H1 (cell line): ENCODE data around the gene ITGA5. TPM values are rescaled to one million over a fixed set of nuclear protein-coding genes. Genes with fewer than 3 reads are reported as not detected.

ENCODE experiments used
- CTCF ChIA-PET: fragments of 300-600 bp; sonication (Branson Sonifier 250); formaldehyde crosslinking; loops from one replicate; lab custom pipeline; 2021; ENCODE audit not compliant: partially characterized antibody; lab: Charles Lee
- POLR2A ChIA-PET: fragments of 300-600 bp; sonication (Branson Sonifier 250); formaldehyde crosslinking; loops from one replicate; lab custom pipeline; 2021; ENCODE audit warnings: inconsistent platforms; ENCODE audit not compliant: partially characterized antibody; lab: Charles Lee
- DNase-seq, 2 experiments: peaks; one replicate each; pipeline versions ENCODE4 v3.0.0 to v3.0.0-alpha.2; 2010 to 2022; ENCODE audit warnings: low spot score in 2 of 2, low read depth in 1 of 2, mixed read lengths in 1 of 2
- FAIRE-seq: peaks from 2 replicates; lab custom pipeline; 2011; peaks lifted over from hg19 to GRCh38; lab: Jason Lieb, UNC
- H2AFZ ChIP-seq: 2 replicates; pipeline ENCODE4 v1.8.1; 2012; ENCODE audit warnings: low read length, inconsistent platforms
- H2AK5ac ChIP-seq: 2 replicates; pipeline ENCODE4 v1.6.1; 2013; ENCODE audit warnings: low read depth, low read length
- H2BK120ac ChIP-seq: replicated peaks from 2 replicates; pipeline ENCODE3; 2013; ENCODE audit warnings: low read depth, low read length, inconsistent platforms
- H2BK12ac ChIP-seq: 2 replicates; pipeline ENCODE4 v1.6.1; 2013; ENCODE audit warnings: low read depth, low read length
- H2BK15ac ChIP-seq: 2 replicates; pipeline ENCODE4 v1.6.1; 2013; ENCODE audit warnings: low read length
- H2BK20ac ChIP-seq: 2 replicates; pipeline ENCODE4 v1.6.1; 2013; ENCODE audit warnings: low read length
- H2BK5ac ChIP-seq: 2 replicates; pipeline ENCODE4 v1.6.1; 2013; ENCODE audit warnings: low read depth, low read length
- H3K14ac ChIP-seq: 2 replicates; pipeline ENCODE4 v1.6.1; 2013; ENCODE audit warnings: inconsistent platforms; ENCODE audit not compliant: insufficient read length
- H3K18ac ChIP-seq: 2 replicates; pipeline ENCODE4 v1.6.1; 2013; ENCODE audit warnings: low read length; ENCODE audit errors: extremely low read depth
- H3K23ac ChIP-seq: 2 replicates; pipeline ENCODE4 v1.6.1; 2013; ENCODE audit warnings: inconsistent platforms; ENCODE audit not compliant: insufficient read length
- H3K23me2 ChIP-seq: 2 replicates; pipeline ENCODE4 v1.6.1; 2013; ENCODE audit warnings: low read depth, low read length
- H3K27ac ChIP-seq: 2 replicates; pipeline ENCODE4 v1.6.1; 2011; ENCODE audit warnings: low read depth, low read length, inconsistent platforms
- H3K27me3 ChIP-seq, 4 experiments: replicated peaks in 1 of 4; 1 replicate in 1 of 4; 2 replicates in 3 of 4; pipeline versions ENCODE4 v1.6.1 to v1.8.1; 2011 to 2013; ENCODE audit warnings: low read length in 3 of 4, mild to moderate bottlenecking in 3 of 4, inconsistent platforms in 2 of 4, mixed read lengths in 2 of 4, moderate library complexity in 1 of 4; ENCODE audit not compliant: control insufficient read depth in 3 of 4, insufficient read depth in 3 of 4; ENCODE audit errors: extremely low read depth in 1 of 4
- H3K36me3 ChIP-seq, 4 experiments: 2 replicates each; pipeline versions ENCODE4 v1.6.1 to v1.8.1; 2011 to 2013; ENCODE audit warnings: mild to moderate bottlenecking in 4 of 4, low read length in 3 of 4, moderate library complexity in 2 of 4, control low read depth in 1 of 4, inconsistent platforms in 1 of 4; ENCODE audit not compliant: insufficient read depth in 4 of 4, control insufficient read depth in 2 of 4
- H3K4ac ChIP-seq: replicated peaks from 2 replicates; pipeline ENCODE3; 2013; ENCODE audit warnings: low read length, low read depth, mixed read lengths, inconsistent platforms; ENCODE audit not compliant: insufficient read length
- H3K4me1 ChIP-seq, 4 experiments: replicated peaks in 1 of 4; 1 replicate in 1 of 4; 2 replicates in 3 of 4; pipeline versions ENCODE4 v1.6.1 to v1.8.1; 2011 to 2013; ENCODE audit warnings: low read length in 3 of 4, inconsistent platforms in 2 of 4, mixed read lengths in 1 of 4; ENCODE audit not compliant: insufficient read depth in 4 of 4, control insufficient read depth in 3 of 4
- H3K4me2 ChIP-seq, 2 experiments: 2 replicates each; pipeline versions ENCODE4 v1.6.1 to v1.8.1; 2011 to 2013; ENCODE audit warnings: low read depth in 2 of 2, low read length in 2 of 2, control low read depth in 1 of 2, inconsistent platforms in 1 of 2, mild to moderate bottlenecking in 1 of 2; ENCODE audit not compliant: insufficient read depth in 1 of 2
- H3K4me3 ChIP-seq, 4 experiments: fragments of 200-600, 300-600 bp in 1 of 4; sonication (generic), shearing (Covaris generic), sonication (Bioruptor Twin) in 1 of 4; 2 replicates each; pipeline versions ENCODE4 v1.5.1 to v1.8.1; 2011 to 2016; ENCODE audit warnings: low read length in 4 of 4, low read depth in 3 of 4, control low read depth in 2 of 4, inconsistent platforms in 2 of 4, mild to moderate bottlenecking in 2 of 4, mixed read lengths in 1 of 4, moderate library complexity in 1 of 4; ENCODE audit not compliant: insufficient read depth in 2 of 4; ENCODE audit errors: extremely low read depth in 1 of 4
- H3K56ac ChIP-seq: replicated peaks from 2 replicates; pipeline ENCODE3; 2013; ENCODE audit warnings: low read depth, mild to moderate bottlenecking, mixed read lengths, low read length, inconsistent platforms; ENCODE audit not compliant: insufficient read length
- H3K79me1 ChIP-seq: 2 replicates; pipeline ENCODE4 v1.6.1; 2013; ENCODE audit warnings: low read depth, low read length, control low read depth
- H3K79me2 ChIP-seq, 2 experiments: 2 replicates each; pipeline versions ENCODE4 v1.6.1 to v1.8.1; 2012 to 2013; ENCODE audit warnings: low read length in 2 of 2, mild to moderate bottlenecking in 2 of 2, inconsistent platforms in 1 of 2; ENCODE audit not compliant: insufficient read depth in 2 of 2, control insufficient read depth in 1 of 2
- H3K9ac ChIP-seq, 4 experiments: replicated peaks in 1 of 4; 1 replicate in 1 of 4; 2 replicates in 3 of 4; pipeline versions ENCODE4 v1.6.1 to v1.8.1; 2011 to 2013; ENCODE audit warnings: low read depth in 3 of 4, low read length in 3 of 4, control low read depth in 2 of 4, mild to moderate bottlenecking in 2 of 4, moderate library complexity in 2 of 4, inconsistent platforms in 1 of 4; ENCODE audit errors: extremely low read depth in 1 of 4
- H3K9me3 ChIP-seq, 2 experiments: 2 replicates each; pipeline versions ENCODE4 v1.6.1 to v1.8.1; 2012 to 2013; ENCODE audit warnings: mild to moderate bottlenecking in 2 of 2, moderate library complexity in 2 of 2, control low read depth in 1 of 2, inconsistent platforms in 1 of 2, low read depth in 1 of 2, low read length in 1 of 2, mixed read lengths in 1 of 2; ENCODE audit not compliant: insufficient read depth in 2 of 2
- H4K20me1 ChIP-seq, 2 experiments: replicated peaks in 1 of 2; 2 replicates each; pipeline versions ENCODE3 to v1.8.1; 2011 to 2013; ENCODE audit warnings: inconsistent platforms in 2 of 2, low read length in 2 of 2, mild to moderate bottlenecking in 1 of 2; ENCODE audit not compliant: insufficient read depth in 2 of 2, control insufficient read depth in 1 of 2
- H4K5ac ChIP-seq: 2 replicates; pipeline ENCODE4 v1.6.1; 2013; ENCODE audit warnings: low read length, low read depth, mixed read lengths, inconsistent platforms; ENCODE audit not compliant: insufficient read length
- H4K8ac ChIP-seq: 2 replicates; pipeline ENCODE4 v1.8.0; 2013; ENCODE audit warnings: mild to moderate bottlenecking, moderate library complexity, low read length, inconsistent platforms; ENCODE audit not compliant: insufficient read depth; ENCODE audit errors: extremely low read depth
- H4K91ac ChIP-seq: replicated peaks from 2 replicates; pipeline ENCODE3; 2013; ENCODE audit warnings: low read length, mixed read lengths, inconsistent platforms; ENCODE audit not compliant: insufficient read length
- BACH1 ChIP-seq: IDR thresholded peaks from 2 replicates; pipeline ENCODE4 v1.6.1; 2012; ENCODE audit warnings: low read length, improper control_type of control experiment
- CEBPB ChIP-seq: IDR thresholded peaks from 2 replicates; pipeline ENCODE4 v1.6.1; 2012; ENCODE audit warnings: low read depth, low read length
- CREB1 ChIP-seq: IDR thresholded peaks from 2 replicates; pipeline ENCODE4 v1.6.1; 2012; ENCODE audit warnings: inconsistent platforms
- TAF1 ChIP-seq: IDR thresholded peaks from 2 replicates; pipeline ENCODE4 v1.6.1; 2011; ENCODE audit warnings: mild to moderate bottlenecking, low read depth, low read length
- WGBS, 2 experiments: shearing (Covaris generic) in 1 of 2; methylation state at CpG; one replicate each; pipeline versions ENCODE4 v1.1.6 to v1.1.7; 2013 to 2015; ENCODE audit warnings: low lambda C conversion rate in 2 of 2, mixed read lengths in 2 of 2, inconsistent platforms in 1 of 2, low coverage in 1 of 2, missing lambda C conversion rate in 1 of 2; ENCODE audit not compliant: insufficient replicate concordance in 2 of 2, insufficient coverage in 1 of 2, insufficient read length in 1 of 2; ENCODE audit errors: extremely low coverage in 1 of 2, missing lambda C conversion rate in 1 of 2; 5-methylcytosine and 5-hydroxymethylcytosine counted together
- polyA plus RNA-seq, 7 experiments: library from polyadenylated mRNA; depleted of rRNA in 3 of 7; stranded (reverse) in 5 of 7; unstranded in 2 of 7; fragments of >200 nt in 5 of 7; fragments of 200-250 nt in 2 of 7; gene quantifications; 1 replicate in 5 of 7; 2 replicates in 1 of 7; 4 replicates in 1 of 7; pipeline versions ENCODE4 v1.2.1 to v1.2.3, GENCODE V29; 2011 to 2013; ENCODE audit warnings: missing spikeins in 2 of 7, mixed read lengths in 2 of 7
- total RNA-seq: library from RNA; stranded (reverse); fragmentation: NEBNext Ultra II Directional; extraction: Animal tissue kit (Norgen Biotek cat#: 25700); gene quantifications from 2 replicates; pipeline ENCODE4 v1.2.1, GENCODE V29; 2021
- TF ChIP-seq, protein P1 (sequence below): IDR thresholded peaks from 2 replicates; pipeline ENCODE4 v1.6.1; 2011; ENCODE audit warnings: low read depth, mild to moderate bottlenecking, low read length; ENCODE audit not compliant: insufficient read depth
- TF ChIP-seq, protein P2 (sequence below): IDR thresholded peaks from 2 replicates; pipeline ENCODE4 v1.6.1; 2011; ENCODE audit warnings: low read length, improper control_type of control experiment
- TF ChIP-seq, protein P3 (sequence below), 3 experiments: IDR thresholded peaks; 1 replicate in 2 of 3; 2 replicates in 1 of 3; pipeline versions ENCODE4 v1.5.1 to v1.6.1; 2011; ENCODE audit warnings: low read length in 3 of 3, mild to moderate bottlenecking in 3 of 3, inconsistent platforms in 2 of 3, low read depth in 1 of 3, moderate library complexity in 1 of 3; ENCODE audit not compliant: insufficient read depth in 1 of 3; ENCODE audit errors: control extremely low read depth in 1 of 3

Gene ITGA5
- total and polyA plus RNA-seq, 2 of the 8 experiments (the other 6 are each of a cell fraction or from before 2014, with no cell fraction given) = 11.6 to 19.4 TPM

DNA sequence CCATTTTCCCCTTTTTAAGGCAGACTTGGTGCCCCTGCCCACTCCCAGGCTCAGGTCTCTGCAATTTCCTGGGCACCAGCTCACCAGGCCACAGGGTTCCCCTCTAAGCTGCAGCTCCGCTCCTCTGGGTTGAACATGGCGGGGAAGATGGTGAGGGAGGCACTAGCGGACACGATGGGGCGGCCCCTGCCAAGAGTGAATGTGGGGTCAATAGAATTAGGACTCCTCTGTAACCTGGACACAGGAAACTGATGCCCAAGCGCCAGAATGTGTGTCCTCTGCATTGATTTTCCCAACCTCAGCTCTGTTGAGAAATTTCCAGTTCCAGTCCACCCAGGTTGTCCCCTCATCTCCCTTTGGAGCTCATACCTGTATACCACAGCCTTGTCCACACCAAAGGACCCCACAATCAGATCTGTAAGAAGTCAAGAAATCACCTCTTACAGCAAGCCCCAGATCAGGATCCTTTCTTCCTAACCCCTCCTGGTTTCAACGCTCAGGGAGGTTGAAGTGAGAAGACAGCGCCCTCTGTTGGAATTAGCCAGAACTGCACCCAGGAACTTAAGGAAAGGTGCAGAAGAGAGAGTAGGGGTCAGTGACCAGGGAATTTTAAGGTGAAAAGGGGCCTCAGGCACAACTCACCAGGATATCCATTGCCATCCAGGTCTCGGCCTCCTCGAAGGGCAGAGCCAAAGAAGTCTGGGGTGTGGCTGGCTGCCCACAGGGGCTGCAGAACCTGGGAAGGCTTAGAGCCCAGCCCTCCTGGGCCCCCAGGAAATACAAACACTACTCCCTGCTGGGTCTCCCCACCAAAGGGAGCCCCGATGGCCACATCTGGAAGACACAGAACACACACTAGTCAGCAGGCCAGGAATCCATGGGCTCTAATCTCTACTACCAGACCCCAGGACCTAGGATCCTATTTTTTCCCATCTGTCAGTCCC, 14.7 kb downstream of the ITGA5 start:
- no peak overlapping the region for H2BK5ac ChIP-seq
- no peak overlapping the region for H3K4me3 ChIP-seq
- peaks cover 0 to 1% (median 0%) of the 10 kb centered on the region in 4 experiments; a peak in 1 of 7 replicates for H3K4me1 ChIP-seq
- no peak overlapping the region for H3K14ac ChIP-seq
- ChIA-PET POLR2A (interaction anchor here (1.5 to 4.5 kb wide), 3 partner anchors 11 to 34 kb away, joined by 3 to 16 read pairs (median 3); no protein-coding TSS in a partner anchor), CTCF (interaction anchor here (0.8 to 12.3 kb wide), 31 partner anchors 8 to 575 kb away, joined by 3 to 742 read pairs (median 3); partner anchors contain the start of genes ITGA5 and ZNF385A)
- H4K8ac ChIP-seq = no peak overlapping the region
- H4K91ac ChIP-seq = no peak overlapping the region
- H3K36me3 ChIP-seq = peaks cover 4 to 20% (median 9%) of the 10 kb centered on the region in 4 experiments; a peak in 5 of 8 replicates
- no peak overlapping the region for H3K4me2 ChIP-seq
- 67% methylated on average over 11 of the region's 11 CpGs; no CpG with 5 or more reads in 1 of the 2 experiments for whole genome bisulfite sequencing, 2 experiments
- H3K27me3 ChIP-seq = no peaks in the 10 kb centered on the region
- FAIRE-seq (peak; percentile 79), DNase-seq (peak; percentile 69 to 95)
- no peak overlapping the region for H3K4ac ChIP-seq
- no peaks in the 10 kb centered on the region for H3K23me2 ChIP-seq
- no peak overlapping the region for H2BK120ac ChIP-seq
- no peaks in the 10 kb centered on the region for H3K79me1 ChIP-seq
- no peak overlapping the region for H3K18ac ChIP-seq
- H3K9me3 ChIP-seq = no peaks in the 10 kb centered on the region
- no peak overlapping the region for H2BK12ac ChIP-seq
- H2AFZ ChIP-seq = no peak overlapping the region
- no peak overlapping the region for H3K56ac ChIP-seq
- H2BK20ac ChIP-seq = no peak overlapping the region
- no peak overlapping the region for H2BK15ac ChIP-seq
- H3K27ac ChIP-seq = no peak overlapping the region
- no peaks in the 10 kb centered on the region for H3K79me2 ChIP-seq
- no peak overlapping the region for H2AK5ac ChIP-seq
- peaks cover 0 to 2% of the 10 kb centered on the region in 2 experiments for H4K20me1 ChIP-seq
- H4K5ac ChIP-seq = no peak overlapping the region
- no peak overlapping the region for H3K9ac ChIP-seq
- H3K23ac ChIP-seq = no peak overlapping the region
- TF ChIP-seq TAF1 (no peak), CEBPB (no peak), CREB1 (no peak), BACH1 (no peak)
- TF ChIP-seq, protein P1, sequence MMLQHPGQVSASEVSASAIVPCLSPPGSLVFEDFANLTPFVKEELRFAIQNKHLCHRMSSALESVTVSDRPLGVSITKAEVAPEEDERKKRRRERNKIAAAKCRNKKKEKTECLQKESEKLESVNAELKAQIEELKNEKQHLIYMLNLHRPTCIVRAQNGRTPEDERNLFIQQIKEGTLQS = no peak
- TF ChIP-seq, protein P2, sequence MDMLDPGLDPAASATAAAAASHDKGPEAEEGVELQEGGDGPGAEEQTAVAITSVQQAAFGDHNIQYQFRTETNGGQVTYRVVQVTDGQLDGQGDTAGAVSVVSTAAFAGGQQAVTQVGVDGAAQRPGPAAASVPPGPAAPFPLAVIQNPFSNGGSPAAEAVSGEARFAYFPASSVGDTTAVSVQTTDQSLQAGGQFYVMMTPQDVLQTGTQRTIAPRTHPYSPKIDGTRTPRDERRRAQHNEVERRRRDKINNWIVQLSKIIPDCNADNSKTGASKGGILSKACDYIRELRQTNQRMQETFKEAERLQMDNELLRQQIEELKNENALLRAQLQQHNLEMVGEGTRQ = no peak
- TF ChIP-seq, protein P3, sequence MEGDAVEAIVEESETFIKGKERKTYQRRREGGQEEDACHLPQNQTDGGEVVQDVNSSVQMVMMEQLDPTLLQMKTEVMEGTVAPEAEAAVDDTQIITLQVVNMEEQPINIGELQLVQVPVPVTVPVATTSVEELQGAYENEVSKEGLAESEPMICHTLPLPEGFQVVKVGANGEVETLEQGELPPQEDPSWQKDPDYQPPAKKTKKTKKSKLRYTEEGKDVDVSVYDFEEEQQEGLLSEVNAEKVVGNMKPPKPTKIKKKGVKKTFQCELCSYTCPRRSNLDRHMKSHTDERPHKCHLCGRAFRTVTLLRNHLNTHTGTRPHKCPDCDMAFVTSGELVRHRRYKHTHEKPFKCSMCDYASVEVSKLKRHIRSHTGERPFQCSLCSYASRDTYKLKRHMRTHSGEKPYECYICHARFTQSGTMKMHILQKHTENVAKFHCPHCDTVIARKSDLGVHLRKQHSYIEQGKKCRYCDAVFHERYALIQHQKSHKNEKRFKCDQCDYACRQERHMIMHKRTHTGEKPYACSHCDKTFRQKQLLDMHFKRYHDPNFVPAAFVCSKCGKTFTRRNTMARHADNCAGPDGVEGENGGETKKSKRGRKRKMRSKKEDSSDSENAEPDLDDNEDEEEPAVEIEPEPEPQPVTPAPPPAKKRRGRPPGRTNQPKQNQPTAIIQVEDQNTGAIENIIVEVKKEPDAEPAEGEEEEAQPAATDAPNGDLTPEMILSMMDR (IDR thresholded peaks at IDR 0.05; ENCODE audit: control extremely low read depth in 1 of 3, insufficient read depth in 1 of 3, low read depth in 1 of 3, low read length in 3 of 3) = peak; percentile 66 to 99 (median 83)
